ENCODE data around the gene SOS1. TPM values are rescaled to one million over a fixed set of nuclear protein-coding genes. Genes with fewer than 3 reads are reported as not detected.
A peak's percentile ranks its signal among the peaks of the same experiment; 100 is the strongest.

The SOS1 gene
- total and polyA plus RNA-seq, 2 of the 13 experiments (the other 11 are each of a cell fraction or from before 2014, with no cell fraction given): 20.8 to 60.4 TPM

- peak in 1 of 2 experiments; percentile 24; a peak in 1 of 4 replicates for TF ChIP-seq REST (IDR thresholded peaks at IDR 0.05; ENCODE audit: borderline replicate concordance in 1 of 2, low read depth in 1 of 2, low read length in 2 of 2)
- TF ChIP-seq ARID4A (CRISPR knock-in tag; IDR thresholded peaks at IDR 0.05; ENCODE audit: borderline replicate concordance): peak; percentile 67; the same call in 1 of the 2 replicates
- peak; percentile 48; the same call in 1 of the 2 replicates for TF ChIP-seq KDM5B (CRISPR knock-in tag; IDR thresholded peaks at IDR 0.05; ENCODE audit: borderline replicate concordance)
- peak in 1 of 2 experiments; percentile 88; a peak in 2 of 4 replicates for TF ChIP-seq EP300 (IDR thresholded peaks at IDR 0.05; ENCODE audit: low read depth in 2 of 2, low read length in 2 of 2)
- TF ChIP-seq EP300 (CRISPR knock-in tag; IDR thresholded peaks at IDR 0.05; ENCODE audit: borderline replicate concordance): peak; percentile 68; the same call in 1 of the 2 replicates
- TF ChIP-seq ZSCAN9 (CRISPR knock-in tag; IDR thresholded peaks at IDR 0.05; ENCODE audit: borderline replicate concordance): peak; percentile 24; the same call in 1 of the 2 replicates
- TF ChIP-seq PPARG (CRISPR knock-in tag; conservative IDR thresholded peaks at IDR 0.05): peak; percentile 63; the same call in 1 of the 2 replicates
- peak; percentile 81 for TF ChIP-seq SOX13 (IDR thresholded peaks at IDR 0.05)
- peak in 1 of 2 experiments; percentile 93; a peak in 2 of 4 replicates for TF ChIP-seq SOX13 (CRISPR knock-in tag; conservative IDR thresholded peaks at IDR 0.05 in 1 of 2, IDR thresholded peaks at IDR 0.05 in 1 of 2)
- TF ChIP-seq MYC (CRISPR knock-in tag; IDR thresholded peaks at IDR 0.05; ENCODE audit: borderline replicate concordance): peak; percentile 33; the same call in 1 of the 2 replicates
- TF ChIP-seq NR2F2 (IDR thresholded peaks at IDR 0.05; ENCODE audit: borderline replicate concordance, low read depth): peak; percentile 39; the same call in 1 of the 2 replicates
- peak; percentile 68 for TF ChIP-seq NCOA2 (CRISPR knock-in tag; IDR thresholded peaks at IDR 0.05)
- peak; percentile 88; the same call in 1 of the 2 replicates for TF ChIP-seq ZNF280D (CRISPR knock-in tag; IDR thresholded peaks at IDR 0.05)
- TF ChIP-seq ZNF12 (CRISPR knock-in tag; IDR thresholded peaks at IDR 0.05): peak; percentile 7; the same call in 1 of the 2 replicates
- peak; percentile 79; the same call in 1 of the 2 replicates for TF ChIP-seq GTF3A (CRISPR knock-in tag; conservative IDR thresholded peaks at IDR 0.05)
- TF ChIP-seq ZNF331 (CRISPR knock-in tag; IDR thresholded peaks at IDR 0.05): peak; percentile 72
Observed at GRCh38 chr2:39138187-39138836, 17.5 kb upstream of the SOS1 start (continued).

Data from HepG2 (cell line).